Measurements from ENCODE around the gene COL13A1. TPM values are rescaled to one million over a fixed set of nuclear protein-coding genes. Genes with fewer than 3 reads are reported as not detected.

COL13A1 gene
- total and polyA plus RNA-seq, 2 experiments from 2014 or later: 5.2 to 8.6 TPM

DNA sequence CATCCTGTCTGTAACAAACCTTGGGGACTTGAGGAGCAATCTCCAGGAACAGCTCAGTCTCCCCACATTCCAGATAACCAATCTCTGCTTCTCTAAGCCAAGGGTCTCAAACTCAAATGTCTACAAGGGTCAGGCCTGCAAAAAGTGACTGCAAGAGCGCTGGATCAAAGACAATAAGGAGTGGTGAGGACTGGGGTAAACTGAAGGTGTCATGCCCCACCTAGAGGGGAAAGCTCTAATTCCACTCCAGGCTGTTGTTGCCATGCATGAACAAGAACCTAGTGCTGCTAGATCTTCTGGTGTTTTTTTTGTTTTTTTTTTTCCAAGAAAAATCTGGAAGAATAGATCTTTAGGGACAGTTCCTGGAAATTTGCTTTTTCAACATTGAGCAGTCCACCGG, 133.1 kb downstream of the COL13A1 start:
- Mint-ChIP-seq H3K4me3 (no peak overlapping the region), H3K27me3 (ENCODE audit: insufficient read depth, low read depth, poor library complexity) (peaks cover 2% of the 10 kb centered on the region), H3K27ac (no peak overlapping the region), H3K9me3 (no peaks in the 10 kb centered on the region), H3K4me1 (no peaks in the 10 kb centered on the region), H3K36me3 (ENCODE audit: low read depth) (no peaks in the 10 kb centered on the region)
- ATAC-seq (no peak), DNase-seq (ENCODE audit: low spot score) (no peak)
- no peaks in the 10 kb centered on the region for H4K20me1 ChIP-seq (replicated peaks; ENCODE audit: insufficient read depth)
- H3K27me3 ChIP-seq (ENCODE audit: insufficient read depth): no peaks in the 10 kb centered on the region
- no peak for TF ChIP-seq EZH2 (IDR thresholded peaks at IDR 0.05; ENCODE audit: low read depth, unreplicated experiment)
- TF ChIP-seq, protein P1, sequence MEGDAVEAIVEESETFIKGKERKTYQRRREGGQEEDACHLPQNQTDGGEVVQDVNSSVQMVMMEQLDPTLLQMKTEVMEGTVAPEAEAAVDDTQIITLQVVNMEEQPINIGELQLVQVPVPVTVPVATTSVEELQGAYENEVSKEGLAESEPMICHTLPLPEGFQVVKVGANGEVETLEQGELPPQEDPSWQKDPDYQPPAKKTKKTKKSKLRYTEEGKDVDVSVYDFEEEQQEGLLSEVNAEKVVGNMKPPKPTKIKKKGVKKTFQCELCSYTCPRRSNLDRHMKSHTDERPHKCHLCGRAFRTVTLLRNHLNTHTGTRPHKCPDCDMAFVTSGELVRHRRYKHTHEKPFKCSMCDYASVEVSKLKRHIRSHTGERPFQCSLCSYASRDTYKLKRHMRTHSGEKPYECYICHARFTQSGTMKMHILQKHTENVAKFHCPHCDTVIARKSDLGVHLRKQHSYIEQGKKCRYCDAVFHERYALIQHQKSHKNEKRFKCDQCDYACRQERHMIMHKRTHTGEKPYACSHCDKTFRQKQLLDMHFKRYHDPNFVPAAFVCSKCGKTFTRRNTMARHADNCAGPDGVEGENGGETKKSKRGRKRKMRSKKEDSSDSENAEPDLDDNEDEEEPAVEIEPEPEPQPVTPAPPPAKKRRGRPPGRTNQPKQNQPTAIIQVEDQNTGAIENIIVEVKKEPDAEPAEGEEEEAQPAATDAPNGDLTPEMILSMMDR (conservative IDR thresholded peaks at IDR 0.05; ENCODE audit: low read depth in 2 of 2): peak in 1 of 2 experiments; percentile 34; a peak in 1 of 4 replicates
- H3F3A ChIP-seq (replicated peaks; ENCODE audit: low read depth): no peaks in the 10 kb centered on the region
- no peaks in the 10 kb centered on the region for H3K9me2 ChIP-seq (ENCODE audit: insufficient read depth)
- H3K36me3 ChIP-seq (ENCODE audit: insufficient read depth): no peaks in the 10 kb centered on the region
- no peak overlapping the region for H2AFZ ChIP-seq
- H3K27ac ChIP-seq (ENCODE audit: low read depth): no peak overlapping the region
- H3K4me1 ChIP-seq (ENCODE audit: insufficient read depth): no peaks in the 10 kb centered on the region
- H3K79me2 ChIP-seq (replicated peaks; ENCODE audit: insufficient read depth): no peaks in the 10 kb centered on the region
- no peak overlapping the region for H3K4me2 ChIP-seq
- H3K4me3 ChIP-seq: no peak overlapping the region

DNA sequence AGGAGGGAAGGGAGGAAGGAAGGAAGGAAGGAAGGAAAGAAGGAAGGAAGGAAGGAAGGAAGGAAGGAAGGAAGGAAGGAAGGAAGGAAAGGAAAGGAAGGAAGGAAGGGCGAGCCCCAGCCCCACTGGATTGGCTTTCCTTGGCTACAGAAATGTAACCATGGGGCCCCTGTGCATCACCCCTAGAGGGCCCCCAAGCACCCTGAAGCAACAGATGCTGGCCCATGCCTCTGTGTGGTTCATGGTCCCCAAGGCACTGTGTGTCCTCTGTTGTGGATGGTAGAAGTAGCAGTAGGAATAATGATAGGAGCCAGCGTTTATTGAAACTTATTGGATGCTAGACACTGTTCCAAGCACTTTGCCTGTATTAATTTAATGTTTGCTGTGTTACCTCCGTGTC, 134.4 kb downstream of the COL13A1 start:
- peak; percentile 98 for ATAC-seq
- H3K4me1 Mint-ChIP-seq: no peaks in the 10 kb centered on the region
- no peak overlapping the region for H3K4me3 Mint-ChIP-seq
- Histone ChIP-seq H3K36me3 (ENCODE audit: insufficient read depth) (no peaks in the 10 kb centered on the region), H3K27ac (ENCODE audit: low read depth) (no peak overlapping the region), H3K4me1 (ENCODE audit: insufficient read depth) (no peaks in the 10 kb centered on the region), H3K27me3 (ENCODE audit: insufficient read depth) (no peaks in the 10 kb centered on the region), H3F3A (replicated peaks; ENCODE audit: low read depth) (no peaks in the 10 kb centered on the region), H3K9me2 (ENCODE audit: insufficient read depth) (no peaks in the 10 kb centered on the region), H3K4me2 (no peak overlapping the region), H3K79me2 (replicated peaks; ENCODE audit: insufficient read depth) (no peaks in the 10 kb centered on the region), H2AFZ (no peak overlapping the region), H3K4me3 (no peak overlapping the region), H4K20me1 (replicated peaks; ENCODE audit: insufficient read depth) (no peaks in the 10 kb centered on the region)
- H3K27me3 Mint-ChIP-seq (ENCODE audit: insufficient read depth, low read depth, poor library complexity): peaks cover 2% of the 10 kb centered on the region
- H3K36me3 Mint-ChIP-seq (ENCODE audit: low read depth): no peaks in the 10 kb centered on the region
- TF ChIP-seq, protein P2, sequence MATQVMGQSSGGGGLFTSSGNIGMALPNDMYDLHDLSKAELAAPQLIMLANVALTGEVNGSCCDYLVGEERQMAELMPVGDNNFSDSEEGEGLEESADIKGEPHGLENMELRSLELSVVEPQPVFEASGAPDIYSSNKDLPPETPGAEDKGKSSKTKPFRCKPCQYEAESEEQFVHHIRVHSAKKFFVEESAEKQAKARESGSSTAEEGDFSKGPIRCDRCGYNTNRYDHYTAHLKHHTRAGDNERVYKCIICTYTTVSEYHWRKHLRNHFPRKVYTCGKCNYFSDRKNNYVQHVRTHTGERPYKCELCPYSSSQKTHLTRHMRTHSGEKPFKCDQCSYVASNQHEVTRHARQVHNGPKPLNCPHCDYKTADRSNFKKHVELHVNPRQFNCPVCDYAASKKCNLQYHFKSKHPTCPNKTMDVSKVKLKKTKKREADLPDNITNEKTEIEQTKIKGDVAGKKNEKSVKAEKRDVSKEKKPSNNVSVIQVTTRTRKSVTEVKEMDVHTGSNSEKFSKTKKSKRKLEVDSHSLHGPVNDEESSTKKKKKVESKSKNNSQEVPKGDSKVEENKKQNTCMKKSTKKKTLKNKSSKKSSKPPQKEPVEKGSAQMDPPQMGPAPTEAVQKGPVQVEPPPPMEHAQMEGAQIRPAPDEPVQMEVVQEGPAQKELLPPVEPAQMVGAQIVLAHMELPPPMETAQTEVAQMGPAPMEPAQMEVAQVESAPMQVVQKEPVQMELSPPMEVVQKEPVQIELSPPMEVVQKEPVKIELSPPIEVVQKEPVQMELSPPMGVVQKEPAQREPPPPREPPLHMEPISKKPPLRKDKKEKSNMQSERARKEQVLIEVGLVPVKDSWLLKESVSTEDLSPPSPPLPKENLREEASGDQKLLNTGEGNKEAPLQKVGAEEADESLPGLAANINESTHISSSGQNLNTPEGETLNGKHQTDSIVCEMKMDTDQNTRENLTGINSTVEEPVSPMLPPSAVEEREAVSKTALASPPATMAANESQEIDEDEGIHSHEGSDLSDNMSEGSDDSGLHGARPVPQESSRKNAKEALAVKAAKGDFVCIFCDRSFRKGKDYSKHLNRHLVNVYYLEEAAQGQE (IDR thresholded peaks at IDR 0.05; ENCODE audit: unreplicated experiment): no peak
- no peak for TF ChIP-seq NANOG (IDR thresholded peaks at IDR 0.05; ENCODE audit: borderline replicate concordance)
- TF ChIP-seq STAT1 (IDR thresholded peaks at IDR 0.05; ENCODE audit: unreplicated experiment): no peak
- TF ChIP-seq, protein P1 (conservative IDR thresholded peaks at IDR 0.05; ENCODE audit: low read depth in 2 of 2): peak; percentile 42 to 76
- H3K9me3 Mint-ChIP-seq: no peaks in the 10 kb centered on the region
- H3K27ac Mint-ChIP-seq: no peak overlapping the region
- peak; percentile 58 for DNase-seq (ENCODE audit: low spot score)
